GM19193 (cell line): ENCODE results near the gene TAS1R3.

Source experiments
- POLR2A ChIP-seq: IDR thresholded peaks from 4 replicates; pipeline ENCODE4 v1.6.1; 2011; ENCODE audit not compliant: insufficient read depth, insufficient read length; ENCODE audit errors: extremely low read depth

The TAS1R3 gene

DNA sequence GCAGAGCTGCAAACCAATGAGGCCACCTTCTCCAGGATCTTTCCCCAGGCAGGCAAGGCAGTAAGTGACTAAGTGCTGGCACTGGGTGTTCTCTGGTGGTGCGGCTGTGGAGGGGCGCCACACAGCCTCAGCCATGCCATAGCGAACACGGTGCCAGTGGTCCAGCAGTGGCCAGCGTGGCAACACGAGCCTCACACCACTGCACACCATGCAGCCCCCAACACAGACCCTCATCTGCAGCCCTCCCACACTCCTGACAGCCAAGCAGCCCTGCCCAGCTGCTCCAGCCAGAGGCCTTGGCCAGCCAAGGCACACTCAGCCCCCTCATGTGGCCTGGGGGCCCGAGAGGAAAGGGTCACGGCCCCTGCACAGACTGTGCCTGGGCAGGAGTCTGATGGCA is 9.6 kb upstream of the TAS1R3 start:
- no peak for TF ChIP-seq POLR2A

DNA sequence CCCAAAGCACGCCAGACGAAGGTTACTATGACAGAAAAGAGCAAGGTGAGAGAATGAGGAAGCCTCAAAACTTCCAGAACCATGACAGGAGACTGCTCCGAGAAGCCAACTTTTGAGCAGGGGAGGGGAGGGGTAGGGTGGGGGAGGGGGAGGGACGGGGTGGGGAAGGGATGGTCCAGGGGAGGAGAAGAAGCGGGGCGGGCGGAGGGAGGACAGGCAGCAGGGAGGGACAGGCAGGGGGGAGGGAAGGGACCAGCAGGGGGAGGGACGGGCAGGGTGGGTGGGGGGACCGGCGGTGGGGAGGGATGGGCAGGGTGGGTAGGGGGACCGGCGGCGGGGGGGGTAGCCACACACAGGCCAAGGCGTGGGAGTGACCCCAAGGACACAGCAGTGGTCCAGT is 8.7 kb upstream of the TAS1R3 start:
- TF ChIP-seq POLR2A, result no peak

DNA sequence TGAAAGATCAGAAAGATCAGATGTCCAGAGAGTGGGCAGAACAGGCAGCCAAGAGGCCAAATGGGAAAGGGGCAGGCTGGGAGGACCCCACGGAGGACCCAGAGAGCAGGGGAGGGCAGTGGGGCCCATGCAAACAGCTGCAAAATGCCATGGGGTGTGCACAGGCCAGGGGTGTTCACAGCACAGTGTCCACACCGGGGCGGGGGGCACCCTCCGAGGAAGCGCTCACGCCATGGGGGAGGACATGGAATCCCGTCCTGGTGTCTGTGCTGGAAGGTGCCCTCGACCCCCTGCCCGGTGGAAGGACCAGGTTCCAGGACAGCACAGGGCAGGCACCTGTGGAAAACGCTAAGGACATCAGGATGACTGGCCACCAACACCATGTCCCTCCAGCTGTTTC is 8.1 kb upstream of the TAS1R3 start:
- TF ChIP-seq POLR2A, result no peak

DNA sequence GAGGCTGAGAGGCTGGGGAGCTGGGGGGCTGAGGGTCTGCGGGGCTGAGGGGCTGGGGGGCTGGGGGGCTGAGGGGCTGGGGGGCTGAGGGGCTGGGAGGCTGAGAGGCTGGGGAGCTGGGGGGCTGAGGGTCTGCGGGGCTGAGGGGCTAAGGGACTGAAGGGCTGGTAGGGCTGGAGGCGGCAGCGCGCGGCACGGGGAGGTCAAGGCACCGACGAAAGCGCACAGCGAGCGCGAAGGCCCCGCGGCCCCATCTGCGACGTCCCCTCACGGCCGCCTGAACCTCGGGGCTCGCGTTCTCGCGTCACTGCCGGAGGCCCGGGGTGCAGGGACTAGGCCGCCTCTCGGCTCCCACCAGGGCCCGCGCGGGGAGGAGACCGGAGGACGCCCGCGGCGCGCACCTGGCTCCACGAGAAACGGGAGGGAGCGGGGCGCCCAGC is 7.0 kb upstream of the TAS1R3 start:
- no peak for TF ChIP-seq POLR2A

DNA sequence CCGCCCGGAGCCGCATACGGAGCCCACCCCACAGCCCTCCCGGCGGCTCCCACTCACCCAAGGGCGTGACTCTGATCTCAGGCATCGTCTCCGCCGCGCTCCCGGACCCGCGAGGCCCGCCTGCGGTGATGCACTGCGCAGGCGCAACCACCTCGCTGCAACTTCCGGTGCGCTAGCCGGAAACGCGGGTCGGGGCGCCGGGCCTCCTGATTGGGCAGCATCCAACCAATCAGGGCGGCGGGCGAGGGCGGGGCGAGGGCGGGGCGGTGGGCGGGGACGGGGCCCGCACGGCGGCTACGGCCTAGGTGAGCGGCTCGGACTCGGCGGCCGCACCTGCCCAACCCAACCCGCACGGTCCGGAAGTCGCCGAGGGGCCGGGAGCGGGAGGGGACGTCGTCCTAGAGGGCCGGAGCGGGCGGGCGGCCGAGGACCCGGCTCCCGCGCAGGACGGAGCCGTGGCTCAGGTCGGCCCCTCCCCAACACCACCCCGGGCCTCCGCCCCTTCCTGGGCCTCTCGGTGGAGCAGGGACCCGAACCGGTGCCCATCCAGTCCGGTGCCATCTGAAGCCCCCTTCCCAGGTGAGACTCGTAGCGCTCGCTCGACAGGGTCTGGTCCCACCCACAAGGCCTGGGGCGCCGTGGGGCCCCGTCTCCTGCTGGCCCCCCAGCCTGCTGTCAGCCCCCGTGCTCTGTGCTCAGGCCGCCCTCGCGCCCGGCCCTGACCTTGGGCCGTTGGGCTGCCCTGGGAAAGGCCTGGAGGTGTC is 6.4 kb upstream of the TAS1R3 start, which contains the start of the genes CPTP and INTS11:
CPTP (plus strand) TSS at position 279 of the 764 bp plus-strand sequence. CDS start 2,109 bp downstream, outside the sequence.
INTS11 (minus strand) TSS at position 137 of the 764 bp plus-strand sequence; CDS start at position 85, 52 bp downstream.
- TF ChIP-seq POLR2A, result peak; percentile 90

DNA sequence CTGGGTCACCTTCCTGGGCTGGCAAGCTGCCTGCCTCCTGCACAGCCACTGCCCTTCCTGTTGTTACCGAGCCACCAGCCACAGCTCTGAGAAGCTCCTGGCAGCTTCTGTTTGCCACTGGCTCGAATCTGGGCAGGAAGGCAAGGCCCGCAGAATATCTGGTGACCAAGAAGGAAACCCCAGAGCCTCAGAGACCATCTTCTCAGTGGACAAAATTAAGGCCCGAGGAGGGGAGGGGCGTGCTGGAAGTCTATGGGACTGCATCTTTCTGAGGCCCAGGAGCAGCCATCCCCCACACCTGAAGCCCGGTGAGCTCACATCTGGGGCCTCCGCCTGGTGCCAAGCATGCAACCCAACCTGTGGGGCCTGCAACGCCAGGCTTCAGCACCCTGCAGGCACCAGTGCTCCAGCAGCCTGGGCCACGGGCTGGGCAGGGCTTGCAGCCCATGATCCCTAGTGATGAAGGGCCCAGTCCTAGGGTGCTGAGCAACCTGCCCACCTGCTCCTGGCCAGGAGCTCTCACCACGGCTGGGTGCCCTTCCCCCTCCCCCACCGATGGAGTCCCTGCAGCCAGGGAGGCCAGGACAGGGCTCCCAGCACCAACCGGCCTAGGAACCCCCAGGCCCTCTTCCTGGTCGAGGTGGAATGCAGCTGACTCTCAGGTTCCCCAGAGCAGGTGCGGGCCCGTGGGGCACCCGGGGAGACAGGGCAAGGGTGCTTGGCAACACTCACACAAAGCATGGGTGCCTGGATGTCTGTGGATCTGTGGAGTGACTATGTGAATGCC is 5.6 kb upstream of the TAS1R3 start:
- TF ChIP-seq POLR2A, result no peak

DNA sequence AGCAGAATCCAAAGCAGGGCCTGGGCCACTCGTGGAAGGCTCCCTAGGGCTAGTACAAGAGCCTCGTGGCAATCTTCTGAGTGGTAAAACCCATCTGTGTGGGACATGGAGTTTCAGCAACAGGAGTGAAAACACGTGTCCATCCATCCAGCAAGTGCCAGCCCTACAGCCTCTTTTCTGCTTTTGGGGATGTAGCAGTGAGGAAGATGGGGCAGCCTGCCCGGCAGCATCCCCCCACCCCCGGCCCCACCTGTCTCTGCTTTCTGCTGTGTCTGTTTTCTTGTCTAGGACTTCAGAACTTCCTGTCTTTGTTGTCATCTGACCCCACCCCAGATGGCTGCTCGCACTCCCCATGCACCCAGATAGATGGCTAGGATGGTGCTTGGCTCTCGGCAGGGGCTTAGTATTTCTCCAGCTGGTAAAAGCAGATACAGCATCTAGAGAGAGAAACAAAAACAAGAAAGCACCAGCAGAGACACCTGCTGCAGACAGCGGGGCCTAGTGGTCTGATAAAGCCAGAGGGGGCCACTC is 4.9 kb upstream of the TAS1R3 start:
- TF ChIP-seq POLR2A, result no peak

DNA sequence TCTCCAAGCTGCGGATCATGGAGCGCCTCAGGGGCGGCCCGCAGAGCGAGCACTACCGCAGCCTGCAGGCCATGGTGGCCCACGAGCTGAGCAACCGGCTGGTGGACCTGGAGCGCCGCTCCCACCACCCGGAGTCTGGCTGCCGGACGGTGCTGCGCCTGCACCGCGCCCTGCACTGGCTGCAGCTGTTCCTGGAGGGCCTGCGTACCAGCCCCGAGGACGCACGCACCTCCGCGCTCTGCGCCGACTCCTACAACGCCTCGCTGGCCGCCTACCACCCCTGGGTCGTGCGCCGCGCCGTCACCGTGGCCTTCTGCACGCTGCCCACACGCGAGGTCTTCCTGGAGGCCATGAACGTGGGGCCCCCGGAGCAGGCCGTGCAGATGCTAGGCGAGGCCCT is 3.8 kb upstream of the TAS1R3 start:
- TF ChIP-seq POLR2A, result no peak

DNA sequence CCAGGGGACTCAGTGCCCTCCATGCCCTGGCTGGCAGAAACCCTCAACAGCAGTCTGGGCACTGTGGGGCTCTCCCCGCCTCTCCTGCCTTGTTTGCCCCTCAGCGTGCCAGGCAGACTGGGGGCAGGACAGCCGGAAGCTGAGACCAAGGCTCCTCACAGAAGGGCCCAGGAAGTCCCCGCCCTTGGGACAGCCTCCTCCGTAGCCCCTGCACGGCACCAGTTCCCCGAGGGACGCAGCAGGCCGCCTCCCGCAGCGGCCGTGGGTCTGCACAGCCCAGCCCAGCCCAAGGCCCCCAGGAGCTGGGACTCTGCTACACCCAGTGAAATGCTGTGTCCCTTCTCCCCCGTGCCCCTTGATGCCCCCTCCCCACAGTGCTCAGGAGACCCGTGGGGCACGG is 2.8 kb upstream of the TAS1R3 start:
- TF ChIP-seq POLR2A, result no peak

DNA sequence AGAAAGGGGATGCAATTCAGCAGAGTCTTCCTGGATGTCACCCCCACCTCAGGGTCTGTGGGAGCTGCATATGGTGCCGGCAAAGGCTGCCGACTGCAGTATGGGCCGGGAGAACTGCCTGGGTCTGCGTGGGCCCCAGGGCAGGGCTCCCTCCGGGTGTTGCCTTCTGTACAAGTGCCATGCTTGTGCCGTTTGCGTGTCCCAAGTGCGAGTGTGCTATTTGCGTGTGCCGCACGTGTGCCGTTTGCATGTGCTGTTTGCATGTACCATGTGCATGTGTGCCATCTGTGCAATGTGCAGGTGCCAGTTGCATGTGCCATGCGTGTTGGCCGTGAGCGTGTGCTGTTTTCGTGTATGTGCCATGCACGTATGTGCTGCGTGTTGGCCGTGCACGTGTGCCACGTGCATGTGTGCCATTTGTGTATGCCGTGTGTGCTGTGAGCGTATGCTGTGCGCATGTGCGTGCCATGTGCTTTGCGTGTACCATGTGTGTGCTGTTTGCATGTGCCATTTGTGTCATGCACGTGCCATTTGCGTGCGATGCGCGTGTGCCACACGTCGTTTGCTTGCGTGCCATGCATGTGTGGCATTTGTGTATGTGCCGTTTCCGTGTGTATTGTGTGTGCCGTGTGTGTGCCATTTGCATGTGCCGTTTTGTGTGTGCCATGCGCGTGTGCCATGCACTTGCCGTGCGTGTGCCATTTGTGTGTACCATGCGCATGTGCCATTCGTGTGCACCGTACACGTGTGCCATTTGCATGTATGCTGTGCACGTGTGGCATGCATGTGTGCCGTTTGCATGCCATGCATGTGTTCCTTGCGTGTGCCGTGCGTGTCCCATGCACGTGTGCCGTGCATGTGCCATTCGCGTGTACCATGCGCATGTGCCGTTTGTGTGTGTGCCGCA is 1.5 kb upstream of the TAS1R3 start:
- no peak for TF ChIP-seq POLR2A

DNA sequence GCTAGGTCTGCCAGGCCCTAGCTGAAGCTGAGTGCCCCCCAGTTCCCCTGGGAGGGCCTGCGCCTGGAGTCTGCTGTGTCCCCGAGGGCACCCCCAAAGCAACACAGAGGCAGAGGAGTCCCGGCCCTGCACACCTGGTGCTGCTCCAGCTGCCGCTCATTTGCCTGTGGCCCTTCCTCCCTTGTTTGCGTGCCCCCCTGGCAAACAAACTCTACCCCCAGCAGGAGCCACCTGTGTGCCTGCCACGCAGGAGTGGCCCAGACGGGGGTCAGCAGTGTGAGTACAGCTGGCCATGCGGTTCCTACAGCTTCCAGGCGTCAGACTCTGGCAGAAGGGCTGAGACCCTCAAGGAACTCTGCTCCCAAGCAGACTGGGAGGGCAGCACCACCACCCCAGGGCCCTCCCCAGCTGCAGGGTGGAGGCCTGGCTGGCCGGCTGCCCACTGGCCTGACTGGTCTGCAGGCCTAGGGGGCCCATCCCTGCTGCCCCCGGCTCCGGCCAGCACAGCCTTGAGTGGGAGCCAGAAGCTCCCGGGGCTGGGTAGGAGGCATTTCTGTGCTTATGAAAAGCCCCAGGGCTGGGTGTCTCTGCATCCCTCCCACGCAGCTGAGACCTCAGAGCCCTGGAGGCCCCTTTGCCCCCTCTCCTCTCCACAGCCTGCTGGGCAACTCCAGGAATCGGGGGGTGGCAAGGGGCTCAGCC is 563 bp upstream of the TAS1R3 start:
- TF ChIP-seq POLR2A, result no peak

DNA sequence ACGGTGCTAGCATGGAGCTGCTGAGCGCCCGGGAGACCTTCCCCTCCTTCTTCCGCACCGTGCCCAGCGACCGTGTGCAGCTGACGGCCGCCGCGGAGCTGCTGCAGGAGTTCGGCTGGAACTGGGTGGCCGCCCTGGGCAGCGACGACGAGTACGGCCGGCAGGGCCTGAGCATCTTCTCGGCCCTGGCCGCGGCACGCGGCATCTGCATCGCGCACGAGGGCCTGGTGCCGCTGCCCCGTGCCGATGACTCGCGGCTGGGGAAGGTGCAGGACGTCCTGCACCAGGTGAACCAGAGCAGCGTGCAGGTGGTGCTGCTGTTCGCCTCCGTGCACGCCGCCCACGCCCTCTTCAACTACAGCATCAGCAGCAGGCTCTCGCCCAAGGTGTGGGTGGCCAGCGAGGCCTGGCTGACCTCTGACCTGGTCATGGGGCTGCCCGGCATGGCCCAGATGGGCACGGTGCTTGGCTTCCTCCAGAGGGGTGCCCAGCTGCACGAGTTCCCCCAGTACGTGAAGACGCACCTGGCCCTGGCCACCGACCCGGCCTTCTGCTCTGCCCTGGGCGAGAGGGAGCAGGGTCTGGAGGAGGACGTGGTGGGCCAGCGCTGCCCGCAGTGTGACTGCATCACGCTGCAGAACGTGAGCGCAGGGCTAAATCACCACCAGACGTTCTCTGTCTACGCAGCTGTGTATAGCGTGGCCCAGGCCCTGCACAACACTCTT is 1.1 kb downstream of the TAS1R3 start:
- no peak for TF ChIP-seq POLR2A

DNA sequence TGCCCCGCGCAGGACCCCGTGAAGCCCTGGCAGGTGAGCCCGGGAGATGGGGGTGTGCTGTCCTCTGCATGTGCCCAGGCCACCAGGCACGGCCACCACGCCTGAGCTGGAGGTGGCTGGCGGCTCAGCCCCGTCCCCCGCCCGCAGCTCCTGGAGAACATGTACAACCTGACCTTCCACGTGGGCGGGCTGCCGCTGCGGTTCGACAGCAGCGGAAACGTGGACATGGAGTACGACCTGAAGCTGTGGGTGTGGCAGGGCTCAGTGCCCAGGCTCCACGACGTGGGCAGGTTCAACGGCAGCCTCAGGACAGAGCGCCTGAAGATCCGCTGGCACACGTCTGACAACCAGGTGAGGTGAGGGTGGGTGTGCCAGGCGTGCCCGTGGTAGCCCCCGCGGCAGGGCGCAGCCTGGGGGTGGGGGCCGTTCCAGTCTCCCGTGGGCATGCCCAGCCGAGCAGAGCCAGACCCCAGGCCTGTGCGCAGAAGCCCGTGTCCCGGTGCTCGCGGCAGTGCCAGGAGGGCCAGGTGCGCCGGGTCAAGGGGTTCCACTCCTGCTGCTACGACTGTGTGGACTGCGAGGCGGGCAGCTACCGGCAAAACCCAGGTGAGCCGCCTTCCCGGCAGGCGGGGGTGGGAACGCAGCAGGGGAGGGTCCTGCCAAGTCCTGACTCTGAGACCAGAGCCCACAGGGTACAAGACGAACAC is 1.8 kb downstream of the TAS1R3 start:
- TF ChIP-seq POLR2A, result no peak
